Effector memory CD4-positive, alpha-beta T cell (primary cell): ENCODE data around the gene RPS6KA5.
"Not testable (repeated sequence)": the region's sequence is repeated elsewhere in the genome, so short reads cannot be mapped to it uniquely, and the experiment has no call there.

Source experiments
- DNase-seq, 3 donors: peaks; one replicate each; pipeline ENCODE4 v3.0.0-alpha.2; 2020
- H3K27ac ChIP-seq: 2 replicates; pipeline ENCODE4 v1.7.0; 2013; ENCODE audit warnings: mild to moderate bottlenecking, low read length, moderate library complexity; ENCODE audit not compliant: insufficient read depth, poor library complexity, severe bottlenecking
- H3K27me3 ChIP-seq: replicated peaks from 2 replicates; pipeline ENCODE4 v1.7.0; 2013; ENCODE audit warnings: mild to moderate bottlenecking, low read length; ENCODE audit not compliant: insufficient read depth, control insufficient read depth, poor library complexity, severe bottlenecking
- H3K36me3 ChIP-seq: 2 replicates; pipeline ENCODE4 v1.7.0; 2013; ENCODE audit warnings: mild to moderate bottlenecking, low read length, moderate library complexity; ENCODE audit not compliant: control insufficient read depth, insufficient read depth
- H3K4me1 ChIP-seq: 2 replicates; pipeline ENCODE4 v1.7.0; 2013; ENCODE audit warnings: low read length, mild to moderate bottlenecking; ENCODE audit not compliant: control insufficient read depth, insufficient read depth, poor library complexity, severe bottlenecking
- H3K4me3 ChIP-seq: 2 replicates; pipeline ENCODE4 v1.7.0; 2013; ENCODE audit warnings: low read length, low read depth, mild to moderate bottlenecking; ENCODE audit not compliant: insufficient read depth, poor library complexity, severe bottlenecking
- H3K9me3 ChIP-seq: 2 replicates; pipeline ENCODE4 v1.7.0; 2013; ENCODE audit warnings: mild to moderate bottlenecking, low read length, moderate library complexity; ENCODE audit not compliant: control insufficient read depth

The RPS6KA5 gene

GRCh38 chr14:90848944-90849731 lies 211.3 kb downstream of the RPS6KA5 start:
- DNase-seq: no peak
- no peak overlapping the region for H3K4me3 ChIP-seq
- no peaks in the 10 kb centered on the region for H3K4me1 ChIP-seq
- no peaks in the 10 kb centered on the region for H3K36me3 ChIP-seq
- no peaks in the 10 kb centered on the region for H3K9me3 ChIP-seq
- H3K27me3 ChIP-seq: no peaks in the 10 kb centered on the region
- no peak overlapping the region for H3K27ac ChIP-seq

GRCh38 chr14:90846511-90846910 lies 213.9 kb downstream of the RPS6KA5 start:
- H3K27ac ChIP-seq: no peak overlapping the region
- H3K27me3 ChIP-seq: no peaks in the 10 kb centered on the region
- H3K9me3 ChIP-seq: no peaks in the 10 kb centered on the region
- H3K4me1 ChIP-seq: no peaks in the 10 kb centered on the region
- no peak for DNase-seq
- H3K4me3 ChIP-seq: no peak overlapping the region
- no peaks in the 10 kb centered on the region for H3K36me3 ChIP-seq

- Histone ChIP-seq H3K27ac (no peak overlapping the region), H3K4me1 (no peaks in the 10 kb centered on the region), H3K4me3 (no peak overlapping the region), H3K27me3 (no peaks in the 10 kb centered on the region), H3K9me3 (no peaks in the 10 kb centered on the region), H3K36me3 (no peaks in the 10 kb centered on the region)
- DNase-seq: no peak
Measured at GRCh38 chr14:90844321-90844720, 216.1 kb downstream of the RPS6KA5 start.

- no peak overlapping the region for H3K4me3 ChIP-seq
- no peak overlapping the region for H3K27ac ChIP-seq
- no peaks in the 10 kb centered on the region for H3K4me1 ChIP-seq
- H3K9me3 ChIP-seq: no peaks in the 10 kb centered on the region
- no peaks in the 10 kb centered on the region for H3K36me3 ChIP-seq
- DNase-seq: no peak
- no peaks in the 10 kb centered on the region for H3K27me3 ChIP-seq
Measured at GRCh38 chr14:90842726-90843125, 217.7 kb downstream of the RPS6KA5 start.

GRCh38 chr14:90840667-90841066 lies 219.8 kb downstream of the RPS6KA5 start:
- H3K4me1 ChIP-seq, H3K27me3 ChIP-seq, H3K9me3 ChIP-seq, H3K36me3 ChIP-seq, H3K27ac ChIP-seq, H3K4me3 ChIP-seq, DNase-seq: not testable (repeated sequence)

- no peaks in the 10 kb centered on the region for H3K27me3 ChIP-seq
- no peak overlapping the region for H3K4me3 ChIP-seq
- H3K4me1 ChIP-seq: peaks cover 9% of the 10 kb centered on the region
- no peak for DNase-seq
- H3K9me3 ChIP-seq: no peaks in the 10 kb centered on the region
- no peaks in the 10 kb centered on the region for H3K36me3 ChIP-seq
- H3K27ac ChIP-seq: no peak overlapping the region
Measured at GRCh38 chr14:90839889-90840266, 220.6 kb downstream of the RPS6KA5 start.

GRCh38 chr14:90839024-90839888 lies 221.2 kb downstream of the RPS6KA5 start:
- Histone ChIP-seq H3K4me3 (no peak overlapping the region), H3K27me3 (no peaks in the 10 kb centered on the region), H3K9me3 (no peaks in the 10 kb centered on the region), H3K4me1 (peaks cover 9% of the 10 kb centered on the region), H3K36me3 (no peaks in the 10 kb centered on the region), H3K27ac (no peak overlapping the region)
- no peak for DNase-seq

GRCh38 chr14:90838531-90838930 lies 221.9 kb downstream of the RPS6KA5 start:
- not testable (repeated sequence) for H3K4me3 ChIP-seq, H3K27ac ChIP-seq

GRCh38 chr14:90837355-90837754 lies 223.1 kb downstream of the RPS6KA5 start:
- no peaks in the 10 kb centered on the region for H3K27me3 ChIP-seq
- H3K9me3 ChIP-seq: no peaks in the 10 kb centered on the region
- no peak overlapping the region for H3K4me3 ChIP-seq
- peaks cover 9% of the 10 kb centered on the region for H3K4me1 ChIP-seq
- H3K36me3 ChIP-seq: no peaks in the 10 kb centered on the region
- H3K27ac ChIP-seq: no peak overlapping the region
- no peak for DNase-seq

More at GRCh38 chr14:90838531-90838930, 221.9 kb downstream of the RPS6KA5 start:
- not testable (repeated sequence) for H3K9me3 ChIP-seq, H3K4me1 ChIP-seq, H3K27me3 ChIP-seq, DNase-seq, H3K36me3 ChIP-seq

GRCh38 chr14:90836692-90837063 lies 223.8 kb downstream of the RPS6KA5 start:
- no peak overlapping the region for H3K27ac ChIP-seq
- DNase-seq: no peak
- no peak overlapping the region for H3K4me3 ChIP-seq

More at GRCh38 chr14:90836692-90837063, 223.8 kb downstream of the RPS6KA5 start:
- Histone ChIP-seq H3K4me1 (peaks cover 9% of the 10 kb centered on the region), H3K36me3 (no peaks in the 10 kb centered on the region), H3K27me3 (no peaks in the 10 kb centered on the region), H3K9me3 (no peaks in the 10 kb centered on the region)
